Psoas muscle (tissue), 8 donors: ENCODE results near the gene MRGPRX1. TPM values are rescaled to one million over a fixed set of nuclear protein-coding genes. Genes with fewer than 3 reads are reported as not detected.

ENCODE experiments used
- ATAC-seq, 4 donors: fragments of 200-7000 bp; cut with Tn5 transposase; one replicate each; pipeline ENCODE4 v1.9.1; 2020; ENCODE audit warnings: moderate library complexity in 3 of 4, mild to moderate bottlenecking in 2 of 4
- DNase-seq, 2 donors: peaks; one replicate each; pipeline ENCODE4 v3.0.0-alpha.2; 2020
- H3K27ac ChIP-seq: fragments of 200-600 bp; one replicate; pipeline ENCODE4 v1.8.0; 2022
- H3K27me3 ChIP-seq, 3 donors: fragments of 200-600 bp in 1 of 3; one replicate each; pipeline versions ENCODE4 v1.6.1 to v1.8.0; 2013 to 2022; ENCODE audit warnings: low read length in 2 of 3, mild to moderate bottlenecking in 2 of 3, moderate library complexity in 1 of 3; ENCODE audit not compliant: insufficient read depth in 3 of 3
- H3K36me3 ChIP-seq, 2 donors: fragments of 200-600 bp in 1 of 2; one replicate each; pipeline versions ENCODE4 v1.6.1 to v1.8.0; 2013 to 2022; ENCODE audit warnings: low read depth in 1 of 2, mild to moderate bottlenecking in 1 of 2, moderate library complexity in 1 of 2; ENCODE audit not compliant: insufficient read depth in 1 of 2
- H3K4me1 ChIP-seq: fragments of 200-600 bp; one replicate; pipeline ENCODE4 v1.8.0; 2022
- H3K4me3 ChIP-seq: fragments of 200-600 bp; one replicate; pipeline ENCODE4 v1.8.0; 2022; ENCODE audit warnings: mild to moderate bottlenecking
- H3K9me3 ChIP-seq: fragments of 200-600 bp; one replicate; pipeline ENCODE4 v1.8.0; 2022
- CTCF ChIP-seq: fragments of 200-600 bp; IDR thresholded peaks from one replicate; pipeline ENCODE4 v1.8.0; 2022; ENCODE audit warnings: antibody characterized with exemption
- WGBS, 3 donors: extraction: QIAGEN DNeasy Blood & Tissue Kit; methylation state at CpG; one replicate each; pipeline versions ENCODE4 v1.1.6 to v1.1.7; 2013; 5-methylcytosine and 5-hydroxymethylcytosine counted together
- intact Hi-C, 2 donors: fragments of 100-400 bp; cut with DNase I; formaldehyde crosslinking; loops; one replicate each; pipeline versions ENCODE4 v1.11.0 to v1.14.2; 2022
- long read RNA-seq, 2 donors: library from polyadenylated mRNA; unstranded; transcript quantifications; one replicate each; pipeline ENCODE4 v2.0.0, GENCODE V29; 2021
- polyA plus RNA-seq, 3 donors: library from polyadenylated mRNA; stranded (reverse); fragments of 200-250 nt; gene quantifications; one replicate each; pipeline ENCODE4 v1.2.3, GENCODE V29; 2013
- total RNA-seq, 4 donors: library from RNA; stranded (reverse); fragmentation: NEBNext Ultra II Directional in 2 of 4; extraction: Animal tissue kit (Norgen Biotek cat#: 25700) in 2 of 4; gene quantifications; one replicate each; pipeline versions ENCODE4 v1.2.1 to v1.2.4, GENCODE V29; 2021 to 2023
- donor health status: healthy with polysubstance abuse.
- donor health status: DM: no; HTN: no; CAD: no; lungs with moderate emphysema.
- donor health status: Bipolar disorder and iron deficiency.
- donor health status: healthy.
- donor health status: DM: yes; HTN: yes; CAD: no.
- donor health status: DM: no; HTN: no; CAD: no.
- donor health status: DM: no; HTN: no; CAD: no.
- donor health status: DM: yes; HTN: yes; CAD: no.

Gene MRGPRX1
- not detected for total RNA-seq
- not detected for polyA plus RNA-seq
- long read RNA-seq, donor 1 = 0 reads
- long read RNA-seq, donor 2 = 0 reads

GRCh38 chr11:18939314-18939713 lies at the start of gene MRGPRX1:
TSS of gene MRGPRX1 (minus strand) at chr11:18939414. CDS start at chr11:18934784, 4,630 bp downstream.
- no peaks in the 10 kb centered on the region for H3K36me3 ChIP-seq
- WGBS, 3 donors = 67 to 74% (median 74%) methylated on average over 2 of the region's 2 CpGs
- H3K4me3 ChIP-seq = no peak within 1 kb of the TSS
- no peaks in the 10 kb centered on the region for H3K27me3 ChIP-seq
- H3K4me1 ChIP-seq = no peaks in the 10 kb centered on the region
- TF ChIP-seq CTCF = no peak
- H3K9me3 ChIP-seq = no peaks in the 10 kb centered on the region
- DNase-seq (no peak), ATAC-seq (no peak)
- H3K27ac ChIP-seq = no peak within 1 kb of the TSS
- intact Hi-C loops = no loop called here

GRCh38 chr11:18987454-18988231 lies 48.4 kb upstream of the MRGPRX1 start:
- no peaks in the 10 kb centered on the region for H3K9me3 ChIP-seq
- ATAC-seq = no peak
- no peaks in the 10 kb centered on the region for H3K36me3 ChIP-seq
- H3K4me3 ChIP-seq = no peak overlapping the region
- no peak overlapping the region for H3K27ac ChIP-seq
- WGBS, 3 donors = 75 to 83% (median 80%) methylated on average over 9 of the region's 9 CpGs
- H3K4me1 ChIP-seq = no peaks in the 10 kb centered on the region
- DNase-seq = no peak
- TF ChIP-seq CTCF = no peak
- H3K27me3 ChIP-seq = no peaks in the 10 kb centered on the region
- intact Hi-C loops = no loop called here

- H3K9me3 ChIP-seq = no peaks in the 10 kb centered on the region
- no peak overlapping the region for H3K4me3 ChIP-seq
- DNase-seq (no peak), ATAC-seq (no peak)
- no peaks in the 10 kb centered on the region for H3K36me3 ChIP-seq
- intact Hi-C loops = no loop called here
- no peaks in the 10 kb centered on the region for H3K27me3 ChIP-seq
- 29 to 31% (median 29%) methylated on average over 3 of the region's 3 CpGs for WGBS, 3 donors
- H3K4me1 ChIP-seq = no peaks in the 10 kb centered on the region
- no peak for TF ChIP-seq CTCF
- H3K27ac ChIP-seq = no peak overlapping the region
These were observed 47.5 kb upstream of the MRGPRX1 start for GRCh38 chr11:18986744-18987143.

GRCh38 chr11:18981897-18982296 lies 42.7 kb upstream of the MRGPRX1 start:
- H3K27ac ChIP-seq = no peak overlapping the region
- no peak for TF ChIP-seq CTCF
- H3K27me3 ChIP-seq = no peaks in the 10 kb centered on the region
- no peaks in the 10 kb centered on the region for H3K36me3 ChIP-seq
- 71 to 74% (median 72%) methylated on average over 4 of the region's 4 CpGs for WGBS, 3 donors
- intact Hi-C loops = no loop called here
- no peak for ATAC-seq
- H3K4me1 ChIP-seq = no peaks in the 10 kb centered on the region
- no peak overlapping the region for H3K4me3 ChIP-seq
- H3K9me3 ChIP-seq = no peaks in the 10 kb centered on the region
- no peak for DNase-seq
